Activated CD4-positive, alpha-beta T cell treated with anti-CD3 and anti-CD28 coated beads for 4 hours (primary cell): ENCODE data around the gene CDH24.

Source experiments
- DNase-seq, 2 donors: peaks; one replicate each; pipeline ENCODE4 v3.0.0-alpha.2; 2020

The CDH24 gene

GRCh38 chr14:23043145-23043544, 14.2 kb downstream of the CDH24 start:
- DNase-seq, result no peak

- DNase-seq, result no peak
Observed at GRCh38 chr14:23042162-23042965, 15.0 kb downstream of the CDH24 start, which contains the start of gene PSMB11. PSMB11 (plus strand) TSS chr14:23042212; CDS start chr14:23042226, 14 bp downstream.

- DNase-seq, result no peak
Observed at GRCh38 chr14:23041729-23042128, 15.6 kb downstream of the CDH24 start.

GRCh38 chr14:23040100-23040499, 17.2 kb downstream of the CDH24 start:
- DNase-seq, result no peak

- DNase-seq, result no peak
Observed at GRCh38 chr14:23035303-23036144, 21.8 kb downstream of the CDH24 start.

- peak; percentile 85 to 89 for DNase-seq
Observed at GRCh38 chr14:23034498-23035302, 22.6 kb downstream of the CDH24 start, which contains the start of gene PSMB5. PSMB5 (minus strand) TSS chr14:23034900; CDS start chr14:23034881, 19 bp downstream.

- DNase-seq, result peak; percentile 16 to 24
Observed at GRCh38 chr14:23033801-23034497, 23.4 kb downstream of the CDH24 start.

GRCh38 chr14:23033251-23033727, 24.0 kb downstream of the CDH24 start:
- DNase-seq, result no peak

- DNase-seq, result no peak
Observed at GRCh38 chr14:23030936-23031335, 26.4 kb downstream of the CDH24 start.

- peak; percentile 18 to 30 for DNase-seq
Observed at GRCh38 chr14:23028799-23029198, 28.5 kb downstream of the CDH24 start.

- no peak for DNase-seq
Observed at GRCh38 chr14:23025151-23025814, 32.0 kb downstream of the CDH24 start.

- no peak for DNase-seq
Observed at GRCh38 chr14:23024612-23025075, 32.7 kb downstream of the CDH24 start.

GRCh38 chr14:23023795-23024152, 33.5 kb downstream of the CDH24 start:
- no peak for DNase-seq

- DNase-seq, result no peak
Observed at GRCh38 chr14:23023022-23023794, 34.1 kb downstream of the CDH24 start.

GRCh38 chr14:23021889-23022442, 35.4 kb downstream of the CDH24 start:
- DNase-seq, result no peak

- no peak for DNase-seq
Observed at GRCh38 chr14:23021434-23021833, 35.9 kb downstream of the CDH24 start.

- DNase-seq, result no peak
Observed at GRCh38 chr14:23020143-23021128, 36.9 kb downstream of the CDH24 start.

- DNase-seq, result no peak
Observed at GRCh38 chr14:23018107-23018506, 39.2 kb downstream of the CDH24 start.

- DNase-seq, result no peak
Observed at GRCh38 chr14:23017091-23017490, 40.2 kb downstream of the CDH24 start.
